Esophagus mucosa (tissue), 1 donor: Measurements from ENCODE around the gene GRAP2. TPM values are rescaled to one million over a fixed set of nuclear protein-coding genes. Genes with fewer than 3 reads are reported as not detected.
A peak's percentile ranks its signal among the peaks of the same experiment; 100 is the strongest.
"Not testable (repeated sequence)": the region's sequence is repeated elsewhere in the genome, so short reads cannot be mapped to it uniquely, and the experiment has no call there.

Source experiments
- ATAC-seq: fragments of 200-7000 bp; cut with Tn5 transposase; one replicate; pipeline ENCODE4 v1.9.1; 2020
- total RNA-seq: library from RNA; stranded (reverse); gene quantifications from one replicate; pipeline ENCODE4 v1.2.4, GENCODE V29; 2023
- donor health status: DM: yes; HTN: yes; CAD: no.

The GRAP2 gene
- total RNA-seq, 1 donor from 2014 or later, result 0.92 TPM

DNA sequence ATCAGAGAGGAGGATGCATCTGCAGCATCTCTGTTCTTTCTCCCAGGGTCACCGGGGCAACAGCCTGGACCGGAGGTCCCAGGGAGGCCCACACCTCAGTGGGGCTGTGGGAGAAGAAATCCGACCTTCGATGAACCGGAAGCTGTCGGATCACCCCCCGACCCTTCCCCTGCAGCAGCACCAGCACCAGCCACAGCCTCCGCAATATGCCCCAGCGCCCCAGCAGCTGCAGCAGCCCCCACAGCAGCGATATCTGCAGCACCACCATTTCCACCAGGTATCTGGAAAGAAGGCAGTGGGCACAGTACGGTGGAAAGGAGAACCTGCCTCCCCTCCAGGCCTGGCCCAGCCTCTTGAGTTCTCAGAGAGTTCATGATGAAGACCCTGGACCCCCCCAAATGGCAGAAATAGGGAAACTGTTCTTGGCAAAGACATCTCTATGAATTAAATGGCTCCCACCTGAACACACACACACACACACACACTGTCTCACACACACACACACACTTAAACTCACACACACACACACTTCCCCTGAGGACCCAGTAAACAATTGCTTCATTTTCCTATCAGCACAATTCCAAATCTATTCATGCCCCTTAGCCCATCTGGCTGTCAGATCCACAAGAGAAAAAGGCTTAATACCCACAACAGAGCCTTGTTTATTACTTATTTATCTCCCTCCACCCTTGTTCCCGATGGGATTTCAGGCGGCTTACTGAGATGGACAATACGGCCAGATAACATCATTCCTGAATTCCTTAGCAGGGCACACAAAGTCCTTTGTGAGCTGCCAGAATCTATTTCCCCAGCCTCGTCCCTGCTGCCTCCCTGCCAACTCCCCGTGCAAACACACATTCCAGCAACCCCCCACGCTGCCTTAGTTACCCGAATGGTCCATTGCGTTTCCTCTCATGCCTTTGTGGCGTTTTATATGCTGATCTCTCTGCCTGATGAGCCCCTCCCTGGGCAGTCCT lies 67.4 kb downstream of the GRAP2 start:
- ATAC-seq, result no peak

DNA sequence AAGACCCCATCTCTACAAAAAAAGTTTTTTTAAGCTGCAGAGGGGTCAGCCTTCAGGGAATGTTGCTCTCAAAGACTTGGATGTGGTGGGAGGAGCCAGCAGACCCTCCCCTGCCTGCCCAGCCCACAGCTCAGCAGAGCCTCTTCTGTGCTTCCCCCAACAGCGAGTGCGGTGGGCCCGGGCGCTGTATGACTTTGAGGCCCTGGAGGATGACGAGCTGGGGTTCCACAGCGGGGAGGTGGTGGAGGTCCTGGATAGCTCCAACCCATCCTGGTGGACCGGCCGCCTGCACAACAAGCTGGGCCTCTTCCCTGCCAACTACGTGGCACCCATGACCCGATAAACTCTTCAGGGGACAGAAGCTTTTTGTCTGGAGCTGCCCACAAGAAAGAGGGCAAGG lies 69.9 kb downstream of the GRAP2 start:
- no peak for ATAC-seq

DNA sequence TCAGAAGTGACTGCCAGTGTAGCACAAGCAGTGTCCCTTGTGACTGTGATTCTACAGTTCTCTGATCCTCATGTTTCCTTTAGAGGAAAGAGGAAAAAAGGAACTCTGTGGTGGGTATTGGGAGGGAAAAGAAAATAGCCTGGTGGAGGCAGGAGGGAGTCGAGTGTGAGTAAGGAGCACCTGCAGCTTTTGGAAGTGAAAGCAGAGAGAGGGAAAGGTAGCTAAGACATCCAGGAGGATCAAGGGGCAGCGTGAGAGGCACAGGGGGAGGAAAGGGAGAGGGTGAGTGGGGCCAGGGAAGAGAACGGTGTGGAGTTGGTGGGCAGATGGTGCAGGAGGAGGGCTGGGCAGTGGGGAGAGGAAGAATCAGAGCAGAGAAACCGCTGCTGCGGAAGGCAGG lies 71.8 kb downstream of the GRAP2 start:
- no peak for ATAC-seq

DNA sequence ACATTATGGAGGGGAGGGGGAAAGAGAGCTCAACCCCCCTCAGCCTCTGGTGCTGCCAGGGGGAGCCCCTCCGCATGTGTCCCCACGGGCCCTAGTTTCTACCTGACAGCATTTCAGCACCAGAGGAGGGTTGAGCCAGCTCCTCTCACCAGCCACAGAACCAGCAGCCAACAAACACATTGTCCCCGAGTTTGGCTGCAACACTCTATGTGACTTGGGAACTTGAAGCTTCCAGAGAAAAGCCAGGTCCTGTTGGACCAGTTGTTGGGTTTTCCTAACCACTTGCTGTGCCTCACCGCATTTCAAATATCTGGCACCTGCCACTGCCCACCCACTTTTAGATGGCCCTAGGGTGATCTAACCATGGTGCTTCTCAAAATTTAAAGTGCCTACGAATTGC lies 72.8 kb downstream of the GRAP2 start:
- ATAC-seq, result no peak

DNA sequence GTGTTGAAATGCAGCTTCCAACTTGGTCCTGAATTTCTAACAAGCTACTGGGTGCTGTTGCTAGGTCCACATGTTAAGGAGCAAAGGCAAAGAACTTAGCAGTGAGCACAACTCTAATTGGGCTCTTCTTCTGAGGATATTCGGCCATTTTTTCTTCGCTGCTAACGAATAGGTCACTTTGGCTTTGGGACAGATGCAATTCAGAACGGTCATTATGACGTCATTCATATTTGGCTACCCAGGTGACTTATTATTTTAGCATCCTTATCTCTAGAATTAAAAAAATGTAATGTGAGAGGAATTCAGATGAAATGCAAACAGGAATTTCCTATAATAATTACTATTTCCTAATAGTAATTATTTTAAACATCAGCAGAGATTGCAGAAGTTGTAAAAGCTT lies 73.2 kb downstream of the GRAP2 start:
- no peak for ATAC-seq

DNA sequence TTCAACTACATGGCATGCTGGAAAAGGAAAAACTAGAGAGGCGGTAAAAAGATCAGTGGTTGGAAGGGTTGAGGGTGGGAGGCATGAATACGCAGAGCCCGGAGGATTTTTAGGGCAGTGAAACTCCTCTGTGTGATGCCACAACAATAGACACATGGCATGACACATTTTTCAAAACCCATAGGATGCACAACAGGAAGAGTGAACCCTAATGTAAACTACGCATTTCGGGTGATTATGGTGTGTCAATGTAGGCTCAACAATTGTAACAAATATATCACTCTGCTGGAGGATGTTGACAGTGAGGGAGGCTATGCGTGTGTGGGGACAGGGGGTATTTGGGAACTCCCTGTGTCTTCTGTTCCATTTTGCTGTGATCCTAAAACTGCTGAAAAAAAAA lies 78.2 kb downstream of the GRAP2 start:
- ATAC-seq, result no peak

DNA sequence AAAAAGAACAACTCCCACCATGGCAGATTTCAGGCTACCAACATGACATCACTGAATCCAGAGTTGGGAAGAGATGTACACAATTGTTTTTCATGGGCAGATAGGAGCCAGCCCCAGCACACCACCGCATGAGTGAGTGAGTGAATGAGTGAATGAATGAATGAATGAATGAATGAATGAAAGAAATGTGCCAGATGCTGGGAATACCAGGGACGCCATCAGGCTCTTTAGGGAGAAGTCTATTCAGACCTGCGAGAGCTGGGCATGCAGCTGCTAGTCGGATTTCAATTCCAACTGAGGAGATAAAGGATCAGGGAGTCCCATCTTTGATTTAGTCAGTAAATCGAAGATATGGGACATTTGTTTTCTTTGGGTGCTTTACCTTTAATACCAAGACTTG lies 78.6 kb downstream of the GRAP2 start:
- no peak for ATAC-seq

DNA sequence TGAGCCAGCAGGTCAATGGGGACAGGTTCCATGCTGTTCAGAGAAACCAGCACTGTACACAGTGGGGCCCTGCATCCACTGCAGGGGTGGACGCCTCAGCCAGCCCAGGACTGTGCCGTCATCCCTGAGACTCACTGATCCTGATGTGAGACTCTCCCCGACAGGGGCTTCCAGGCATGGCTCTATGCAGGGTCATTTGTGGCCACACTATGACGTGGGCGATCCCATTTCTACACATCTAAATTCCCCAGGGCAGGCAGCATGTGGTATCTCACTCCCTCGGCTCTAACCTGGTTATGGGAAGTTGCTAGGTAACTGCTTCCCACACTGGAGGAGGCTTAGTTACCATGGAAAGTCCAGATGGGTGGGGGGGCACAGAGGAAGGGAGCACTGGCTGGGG lies 79.7 kb downstream of the GRAP2 start:
- no peak for ATAC-seq

DNA sequence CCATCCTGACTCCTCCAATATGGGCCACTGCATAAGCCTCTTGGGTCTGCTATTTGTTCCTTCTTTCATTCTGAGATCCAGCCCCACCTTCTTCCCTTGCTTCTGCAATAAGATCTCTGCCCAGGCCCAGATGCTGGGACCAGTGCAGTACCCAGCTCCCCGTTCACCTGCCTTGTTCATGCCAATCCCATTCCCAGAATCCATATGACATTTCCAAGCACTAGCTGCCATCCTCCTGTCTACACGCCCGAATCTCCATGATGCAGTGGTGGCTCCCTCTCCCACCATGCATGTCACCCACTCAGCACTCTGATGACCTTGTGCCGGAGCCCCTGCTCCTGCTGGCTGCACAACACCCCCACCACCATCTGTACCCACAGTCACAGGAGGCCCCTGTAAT lies 82.5 kb downstream of the GRAP2 start:
- ATAC-seq, result no peak

DNA sequence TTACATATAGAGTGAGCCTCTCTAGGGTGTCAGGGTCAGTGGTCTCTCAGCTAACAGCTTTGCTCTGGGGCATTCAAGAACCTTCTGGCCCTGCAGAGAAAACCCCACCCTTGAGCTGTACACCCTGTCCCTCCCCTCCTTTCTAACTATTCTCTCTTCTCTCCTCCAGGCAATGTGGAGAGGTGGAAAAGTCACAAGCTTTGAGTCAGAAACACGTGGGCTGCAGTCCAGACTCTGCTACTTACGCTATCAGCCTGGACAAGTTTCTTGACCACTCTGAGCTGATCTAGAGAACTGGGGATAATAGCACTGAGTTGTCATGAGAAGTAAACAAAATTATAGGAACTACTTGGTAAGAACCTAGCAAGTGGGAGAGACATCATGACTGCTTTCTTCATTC lies 83.1 kb downstream of the GRAP2 start:
- ATAC-seq, result peak; percentile 28

DNA sequence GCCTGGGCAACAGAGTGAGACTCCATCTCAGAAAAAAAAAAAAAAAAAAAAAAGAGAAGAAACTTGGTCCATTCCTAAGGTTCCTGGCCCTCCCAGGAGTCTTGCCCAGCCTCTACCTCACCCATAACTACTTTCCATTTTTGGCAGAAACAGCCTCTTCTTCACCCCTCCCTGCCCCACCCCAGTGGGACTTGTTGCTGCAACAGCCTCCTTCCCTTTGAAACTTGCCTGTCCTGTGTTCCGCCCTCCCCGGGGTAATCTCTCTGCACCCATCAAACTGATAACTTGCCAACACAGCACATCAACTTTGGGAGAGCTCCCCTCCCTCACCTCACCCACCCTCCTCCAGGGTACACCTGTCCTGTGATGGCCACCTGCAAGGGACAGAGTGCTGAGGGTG lies 83.9 kb downstream of the GRAP2 start:
- peak; percentile 78 for ATAC-seq

DNA sequence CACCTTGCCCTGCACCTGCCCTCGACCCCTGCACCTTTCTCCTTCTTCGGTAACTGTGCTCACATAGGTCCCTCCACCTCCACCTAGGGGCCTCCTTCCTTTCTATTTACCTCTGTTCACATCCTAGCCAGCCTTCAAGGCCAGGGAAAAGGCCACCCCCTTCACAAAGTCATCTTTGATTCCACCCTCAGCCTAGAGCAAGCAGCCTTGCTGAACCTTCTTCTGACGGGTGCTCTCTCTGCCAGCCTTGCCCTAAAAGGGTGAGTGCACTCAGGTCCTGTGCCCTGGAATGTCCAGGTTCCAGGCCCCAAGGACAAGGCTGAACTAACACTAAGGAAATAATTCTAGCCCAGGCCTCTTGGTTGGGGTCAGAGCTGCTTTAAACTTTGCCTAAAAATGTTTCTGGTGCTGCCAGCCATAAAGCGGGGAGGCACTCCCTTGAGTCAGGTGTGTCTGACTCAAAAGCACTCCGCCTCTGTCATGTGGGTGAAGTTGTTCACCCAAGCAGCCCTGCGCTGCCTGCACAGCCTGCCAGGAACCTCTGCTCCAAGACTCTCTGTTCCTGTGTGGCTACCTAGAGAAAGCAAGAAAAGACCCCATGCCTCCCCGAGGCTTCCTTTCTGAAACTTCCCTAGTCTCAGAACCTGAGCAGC lies 84.6 kb downstream of the GRAP2 start:
- peak; percentile 75 for ATAC-seq

DNA sequence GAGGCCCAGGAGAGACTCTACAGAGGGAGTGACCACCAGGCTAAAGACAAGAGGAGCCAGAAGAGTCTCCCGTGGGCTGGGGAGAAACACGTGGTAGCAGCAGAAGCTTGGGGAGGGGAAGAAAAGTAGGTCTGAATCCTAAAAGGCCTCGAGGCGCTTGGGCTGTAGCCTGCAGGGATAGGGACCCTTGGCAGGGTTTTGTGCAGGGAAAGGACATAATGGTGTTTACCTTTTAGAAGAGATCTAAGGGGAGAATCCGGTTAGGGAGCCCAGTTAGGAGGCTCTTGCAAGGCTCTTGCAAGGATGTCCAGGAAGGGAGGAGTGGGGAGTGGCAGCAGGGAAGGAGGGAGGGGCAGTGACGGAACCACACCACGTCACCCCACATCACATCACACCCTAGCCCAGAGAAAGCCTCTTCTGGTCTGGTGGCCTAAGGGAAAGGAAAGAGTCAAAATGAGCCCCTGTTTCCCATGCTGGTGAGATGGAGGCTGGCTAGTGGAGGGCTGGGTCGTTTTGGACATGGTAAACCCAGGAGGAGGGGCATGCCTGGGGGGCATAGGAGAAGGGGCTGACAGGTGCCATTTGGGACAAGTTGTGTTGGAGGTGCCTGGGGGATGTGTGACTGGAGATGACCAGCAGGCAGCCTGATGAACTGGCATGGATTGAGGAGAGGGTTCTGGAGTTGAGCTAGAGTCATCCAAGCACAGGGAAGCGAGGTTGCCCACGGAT lies 87.7 kb downstream of the GRAP2 start:
- ATAC-seq, result peak; percentile 80

DNA sequence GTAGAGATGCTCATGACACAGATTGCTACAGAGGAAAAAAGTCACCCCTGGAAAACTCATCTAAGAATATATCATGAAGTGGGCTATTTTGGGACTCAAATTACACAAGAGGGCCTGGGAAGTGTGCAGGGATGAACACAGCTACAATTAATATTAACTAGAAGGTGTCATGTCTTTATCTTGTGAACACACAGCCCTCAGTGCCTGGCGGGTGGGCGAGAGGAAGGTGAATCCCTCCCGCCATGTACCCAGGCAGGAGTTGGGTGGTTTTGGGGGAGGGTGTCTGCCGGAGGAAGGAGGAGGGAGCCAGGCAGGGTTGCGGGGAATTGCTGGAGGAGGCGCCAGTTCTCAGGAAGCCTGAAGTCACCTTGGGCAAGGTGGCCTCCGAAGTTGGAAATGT lies 88.7 kb downstream of the GRAP2 start:
- ATAC-seq, result no peak

DNA sequence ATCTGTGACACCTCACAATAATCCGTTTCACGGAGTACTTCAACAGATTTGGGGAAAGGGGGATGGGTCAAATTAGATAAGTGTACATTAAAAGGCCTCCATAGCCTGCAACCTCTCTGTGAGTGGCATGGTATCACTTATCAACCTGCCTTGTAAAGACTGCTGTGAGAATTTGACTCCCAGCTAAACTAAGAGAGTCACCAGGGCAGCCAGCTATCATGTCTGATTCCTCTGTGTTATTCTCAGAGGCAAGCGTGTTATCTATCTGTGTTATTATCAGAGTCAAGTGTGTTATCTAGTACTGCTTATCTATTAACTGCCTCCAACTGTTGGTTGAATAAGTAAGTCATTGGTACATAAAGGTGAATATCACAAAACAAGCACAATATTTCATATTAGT lies 89.8 kb downstream of the GRAP2 start:
- ATAC-seq, result no peak

DNA sequence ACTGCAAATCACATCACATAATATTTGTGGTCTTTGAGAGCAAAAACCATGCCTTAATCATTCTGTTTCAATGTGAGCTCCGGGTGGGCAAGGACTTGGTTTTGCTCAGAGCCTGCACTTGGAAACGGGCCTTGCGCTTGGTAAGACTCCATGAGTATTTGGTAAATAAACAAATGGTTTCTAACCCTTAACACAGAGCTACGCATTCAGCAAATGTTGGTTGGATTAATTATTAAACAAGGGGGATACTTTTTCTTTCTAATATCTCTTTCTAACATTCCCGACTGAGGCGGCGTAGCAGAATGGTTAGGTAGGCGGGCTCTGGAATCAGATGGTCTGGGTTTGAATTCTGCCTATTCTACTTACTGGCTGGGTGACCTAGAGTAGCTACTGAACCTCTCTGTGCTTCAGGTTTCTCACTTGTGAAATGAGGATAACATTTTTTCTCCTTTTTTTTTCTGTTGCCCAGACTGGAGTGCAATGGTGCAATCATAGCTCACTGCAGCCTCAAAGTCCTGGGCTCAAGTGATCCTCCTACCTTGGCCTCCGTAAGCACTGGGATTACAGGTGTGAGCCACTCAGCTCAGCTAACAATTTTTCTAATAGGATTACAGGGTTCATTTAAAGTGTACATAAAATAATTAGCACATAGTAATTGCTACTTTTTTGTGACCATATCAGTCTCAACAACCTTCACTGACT lies 90.4 kb downstream of the GRAP2 start:
- no peak for ATAC-seq

DNA sequence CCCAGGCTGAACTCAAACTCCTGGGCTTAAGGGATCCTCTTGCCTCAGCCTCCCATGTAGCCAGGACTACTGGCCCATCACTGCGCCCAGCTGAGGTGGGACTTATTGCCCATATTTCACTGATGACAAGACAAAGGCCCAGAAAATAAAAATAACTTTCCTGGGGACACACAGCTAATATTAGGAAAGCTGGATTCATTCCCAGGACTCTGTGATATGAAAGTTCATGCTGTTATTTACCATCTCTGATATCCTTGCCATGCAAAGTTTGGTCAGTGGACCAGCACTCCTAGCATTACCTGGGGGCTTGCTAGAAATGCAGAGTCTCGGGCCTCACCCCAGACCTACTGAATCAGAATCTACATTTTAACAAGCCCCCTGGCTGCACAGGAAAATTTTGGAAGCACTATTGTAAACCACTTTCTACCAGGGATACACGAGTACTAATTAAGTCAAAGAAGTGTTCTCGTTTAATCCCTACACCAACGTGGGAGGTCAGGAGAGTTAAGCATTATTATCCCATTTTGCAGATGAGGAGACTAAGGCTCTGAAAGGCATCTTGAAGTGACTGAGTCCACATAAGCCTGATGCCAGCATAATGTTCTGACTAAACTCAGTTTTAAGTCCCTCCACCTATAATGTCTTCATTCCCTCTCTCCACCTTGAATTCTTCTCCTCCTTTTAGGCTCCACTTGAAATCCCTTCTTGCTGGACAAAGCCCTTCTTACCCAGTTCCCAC lies 91.4 kb downstream of the GRAP2 start:
- ATAC-seq, result no peak

DNA sequence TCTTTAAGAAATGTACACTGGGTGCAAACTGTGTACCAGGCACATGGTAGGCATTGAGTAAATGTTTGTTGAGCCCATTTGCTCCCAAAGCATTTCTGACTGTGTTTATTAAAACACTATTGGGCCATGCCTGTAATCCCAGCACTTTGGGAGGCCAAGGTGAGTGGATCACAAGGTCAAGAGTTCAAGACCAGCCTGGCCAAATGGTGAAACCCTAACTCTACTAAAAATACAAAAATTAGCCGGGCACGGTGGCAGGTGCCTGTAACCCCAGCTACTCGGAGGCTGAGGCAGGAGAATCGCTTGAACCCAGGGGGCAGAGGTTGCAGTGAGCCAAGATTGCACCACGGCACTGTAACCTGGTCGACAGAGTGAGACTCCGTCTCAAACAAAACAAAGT lies 92.0 kb downstream of the GRAP2 start:
- not testable (repeated sequence) for ATAC-seq

DNA sequence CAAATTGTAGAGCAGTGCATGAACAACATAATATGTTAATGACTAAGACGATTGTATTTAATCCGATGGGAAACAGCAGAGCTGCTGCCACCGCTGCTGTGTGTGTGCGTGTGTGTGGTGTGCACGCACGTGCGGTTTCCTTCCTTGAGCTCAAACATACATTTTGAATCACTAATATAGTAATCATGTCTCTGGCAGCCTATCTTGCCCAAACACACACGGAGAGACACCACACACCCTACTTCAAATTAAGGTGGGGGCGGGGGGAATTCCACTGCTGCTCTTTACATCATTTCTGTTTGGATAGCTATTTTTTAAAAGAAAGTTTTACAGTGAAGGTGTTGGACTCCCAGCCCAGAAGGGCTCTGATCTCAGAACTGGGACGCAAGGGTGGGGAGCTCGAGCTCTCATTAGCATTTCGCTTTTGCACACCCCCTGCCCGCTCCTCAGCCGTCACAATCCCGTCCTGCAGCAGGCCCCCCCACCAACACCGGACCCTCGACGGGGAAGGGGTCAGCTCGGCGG lies 93.2 kb downstream of the GRAP2 start:
- ATAC-seq, result peak; percentile 30

DNA sequence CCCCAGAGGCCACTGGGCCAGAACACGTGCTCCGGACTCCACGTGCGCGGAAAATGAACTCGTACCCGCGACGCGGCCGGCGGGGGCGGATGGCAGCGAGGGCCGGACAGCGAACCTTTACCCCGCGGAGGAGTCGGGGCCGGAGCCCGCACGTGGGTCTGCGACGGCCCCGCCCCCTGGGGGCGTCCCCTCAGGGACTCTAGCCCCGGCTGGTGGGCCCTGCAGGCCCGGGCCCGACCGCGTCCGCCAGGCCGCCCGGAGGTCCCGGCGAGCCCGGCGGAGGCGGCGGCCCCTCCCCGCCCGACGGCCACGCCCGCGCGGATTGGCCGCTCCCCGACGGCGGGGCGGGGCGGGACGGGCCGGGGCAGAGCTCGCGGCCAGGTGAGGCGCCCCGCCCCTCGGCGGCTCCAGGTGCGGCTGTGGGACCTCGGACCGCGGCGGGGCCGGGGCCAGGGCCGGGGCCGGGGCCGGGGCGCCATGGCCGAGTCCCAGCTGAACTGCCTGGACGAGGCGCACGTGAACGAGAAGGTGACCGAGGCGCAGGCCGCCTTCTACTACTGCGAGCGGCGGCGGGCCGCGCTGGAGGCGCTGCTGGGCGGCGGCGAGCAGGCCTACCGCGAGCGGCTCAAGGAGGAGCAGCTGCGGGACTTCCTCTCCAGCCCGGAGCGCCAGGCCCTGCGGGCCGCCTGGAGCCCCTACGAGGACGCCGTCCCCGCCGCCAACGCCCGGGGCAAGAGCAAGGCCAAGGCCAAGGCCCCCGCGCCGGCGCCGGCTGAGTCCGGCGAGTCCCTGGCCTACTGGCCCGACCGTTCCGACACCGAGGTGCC lies 93.9 kb downstream of the GRAP2 start, which contains the start of gene FAM83F:
Gene FAM83F, plus strand, starts transcription at position 389 of the 827 bp plus-strand sequence. Its CDS starts 89 bp downstream, at position 478.
- peak; percentile 79 for ATAC-seq
